Gastroesophageal sphincter (tissue), 3 donors: ENCODE data around the gene CCDC185.

Experiments
- EP300 ChIP-seq: sonication (generic); formaldehyde crosslinking; IDR thresholded peaks from one replicate; pipeline ENCODE4 v1.6.1; 2017; ENCODE audit warnings: antibody characterized with exemption, mild to moderate bottlenecking
- POLR2A ChIP-seq, 2 donors: fragments of 450-650 bp; IDR thresholded peaks; one replicate each; pipeline ENCODE4 v1.6.1; 2017; ENCODE audit warnings: antibody characterized with exemption in 2 of 2, mild to moderate bottlenecking in 2 of 2, moderate library complexity in 1 of 2
- POLR2AphosphoS5 ChIP-seq: sonication (generic); formaldehyde crosslinking; IDR thresholded peaks from one replicate; pipeline ENCODE4 v1.6.1; 2017; ENCODE audit warnings: antibody characterized with exemption
- TF ChIP-seq, protein P1 (sequence below), 4 experiments: fragments of 200-600 bp in 2 of 4; fragments of 450-650 bp in 2 of 4; sonication (generic) in 1 of 4; IDR thresholded peaks; one replicate each; pipeline ENCODE4 v1.5.1; 2017 to 2019; ENCODE audit warnings: antibody characterized with exemption in 4 of 4, mild to moderate bottlenecking in 2 of 4, moderate library complexity in 2 of 4

DNA sequence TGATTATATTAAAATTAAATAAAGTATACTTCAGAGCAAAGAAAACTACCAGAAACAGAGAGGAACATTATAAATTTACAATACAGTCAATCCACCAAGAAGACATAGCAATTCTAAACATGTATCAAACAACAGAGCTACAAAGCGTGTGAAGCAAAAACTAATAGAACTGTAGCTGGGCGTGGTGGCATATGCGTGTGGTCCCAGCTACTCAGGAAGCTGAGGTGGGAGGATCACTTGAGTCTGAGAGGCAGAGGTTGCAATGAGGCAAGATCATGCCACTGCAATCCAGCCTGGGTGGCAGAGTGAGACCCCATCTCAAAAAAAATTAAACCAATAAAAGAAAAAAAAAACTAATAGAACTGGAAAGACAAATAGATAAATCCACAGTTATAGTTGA lies 12.3 kb downstream of the CCDC185 start:
- TF ChIP-seq POLR2A (IDR thresholded peaks at IDR 0.05) (no peak), POLR2AphosphoS5 (no peak), EP300 (no peak)
- TF ChIP-seq, protein P1, sequence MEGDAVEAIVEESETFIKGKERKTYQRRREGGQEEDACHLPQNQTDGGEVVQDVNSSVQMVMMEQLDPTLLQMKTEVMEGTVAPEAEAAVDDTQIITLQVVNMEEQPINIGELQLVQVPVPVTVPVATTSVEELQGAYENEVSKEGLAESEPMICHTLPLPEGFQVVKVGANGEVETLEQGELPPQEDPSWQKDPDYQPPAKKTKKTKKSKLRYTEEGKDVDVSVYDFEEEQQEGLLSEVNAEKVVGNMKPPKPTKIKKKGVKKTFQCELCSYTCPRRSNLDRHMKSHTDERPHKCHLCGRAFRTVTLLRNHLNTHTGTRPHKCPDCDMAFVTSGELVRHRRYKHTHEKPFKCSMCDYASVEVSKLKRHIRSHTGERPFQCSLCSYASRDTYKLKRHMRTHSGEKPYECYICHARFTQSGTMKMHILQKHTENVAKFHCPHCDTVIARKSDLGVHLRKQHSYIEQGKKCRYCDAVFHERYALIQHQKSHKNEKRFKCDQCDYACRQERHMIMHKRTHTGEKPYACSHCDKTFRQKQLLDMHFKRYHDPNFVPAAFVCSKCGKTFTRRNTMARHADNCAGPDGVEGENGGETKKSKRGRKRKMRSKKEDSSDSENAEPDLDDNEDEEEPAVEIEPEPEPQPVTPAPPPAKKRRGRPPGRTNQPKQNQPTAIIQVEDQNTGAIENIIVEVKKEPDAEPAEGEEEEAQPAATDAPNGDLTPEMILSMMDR (IDR thresholded peaks at IDR 0.05) = no peak
